Activated CD4-positive, alpha-beta T cell treated with anti-CD3 and anti-CD28 coated beads for 36 hours (primary cell): Measurements from ENCODE around the gene GRAMD4. TPM values are rescaled to one million over a fixed set of nuclear protein-coding genes. Genes with fewer than 3 reads are reported as not detected.
A peak's percentile ranks its signal among the peaks of the same experiment; 100 is the strongest.
"Not testable (repeated sequence)": the region's sequence is repeated elsewhere in the genome, so short reads cannot be mapped to it uniquely, and the experiment has no call there.

Experiments
- ATAC-seq: fragments of 200-7000 bp; cut with Tn5 transposase; one replicate; pipeline ENCODE4 v1.10.0; 2021; ENCODE audit warnings: mild to moderate bottlenecking, moderate library complexity
- CTCF ChIA-PET: fragments of 350-600 bp; sonication (Branson Sonifier 250); formaldehyde crosslinking; loops from one replicate; lab custom pipeline; 2021; ENCODE audit warnings: antibody characterized with exemption; lab: Charles Lee
- POLR2A ChIA-PET: fragments of 350-600 bp; sonication (Branson Sonifier 250); formaldehyde crosslinking; loops from one replicate; lab custom pipeline; 2021; ENCODE audit warnings: antibody characterized with exemption, inconsistent platforms; lab: Charles Lee
- DNase-seq: peaks from one replicate; pipeline ENCODE4 v3.0.0-alpha.2; 2020
- H3K27ac Mint-ChIP-seq: one replicate; pipeline ENCODE4 v1.8.0; 2021; ENCODE audit warnings: mixed read lengths
- H3K27me3 Mint-ChIP-seq: one replicate; pipeline ENCODE4 v1.8.0; 2021; ENCODE audit warnings: mixed read lengths
- H3K36me3 Mint-ChIP-seq: one replicate; pipeline ENCODE4 v1.8.0; 2021; ENCODE audit warnings: low read depth, mixed read lengths
- H3K4me1 Mint-ChIP-seq: one replicate; pipeline ENCODE4 v1.8.0; 2021; ENCODE audit warnings: mixed read lengths
- H3K4me3 Mint-ChIP-seq: one replicate; pipeline ENCODE4 v1.8.0; 2021; ENCODE audit warnings: mild to moderate bottlenecking, moderate library complexity, mixed read lengths
- H3K9me3 Mint-ChIP-seq: one replicate; pipeline ENCODE4 v1.8.0; 2021; ENCODE audit warnings: low read depth, mixed read lengths
- intact Hi-C, 2 experiments: fragments of 100-400 bp; cut with DNase I in 1 of 2; cut with micrococcal nuclease in 1 of 2; formaldehyde crosslinking; loops; one replicate each; pipeline versions ENCODE4 v1.14.2 to v1.15.1; 2022 to 2024; cut with DNase I, micrococcal nuclease
- total RNA-seq, 2 experiments: library from RNA; stranded (reverse); gene quantifications; one replicate each; pipeline ENCODE4 v1.2.3, GENCODE V29; 2021

The GRAMD4 gene
- total RNA-seq, 2 experiments from 2014 or later: 25.7 to 40.7 TPM

DNA sequence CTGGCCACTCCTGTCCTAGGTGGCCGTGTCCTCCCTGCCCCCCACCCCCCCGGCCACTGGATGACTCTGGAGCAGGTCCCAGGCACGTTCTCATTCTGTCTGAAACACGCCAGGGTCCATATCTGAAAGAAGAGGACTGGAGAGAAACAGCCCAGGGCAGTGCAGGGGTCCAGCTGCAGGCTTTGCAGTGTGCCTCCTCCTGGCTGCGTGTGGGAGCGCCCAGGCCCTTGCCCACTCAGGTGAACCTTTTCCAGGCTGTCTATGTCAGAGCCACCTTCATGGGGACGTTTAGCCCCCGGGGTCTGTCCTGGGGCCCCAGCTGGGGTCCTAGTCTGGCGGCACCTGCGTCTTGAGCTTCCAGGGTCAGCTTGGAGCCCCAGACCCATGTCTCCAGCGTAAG lies 15.6 kb downstream of the GRAMD4 start:
- ChIA-PET CTCF (no interaction called here), POLR2A (no interaction called here)
- no peaks in the 10 kb centered on the region for H3K27me3 Mint-ChIP-seq
- ATAC-seq (no peak), DNase-seq (no peak)
- peaks cover 3% of the 10 kb centered on the region for H3K4me1 Mint-ChIP-seq
- intact Hi-C loops: no loop called here
- H3K36me3 Mint-ChIP-seq: no peaks in the 10 kb centered on the region
- H3K4me3 Mint-ChIP-seq: no peak overlapping the region
- no peaks in the 10 kb centered on the region for H3K9me3 Mint-ChIP-seq
- H3K27ac Mint-ChIP-seq: no peak overlapping the region

DNA sequence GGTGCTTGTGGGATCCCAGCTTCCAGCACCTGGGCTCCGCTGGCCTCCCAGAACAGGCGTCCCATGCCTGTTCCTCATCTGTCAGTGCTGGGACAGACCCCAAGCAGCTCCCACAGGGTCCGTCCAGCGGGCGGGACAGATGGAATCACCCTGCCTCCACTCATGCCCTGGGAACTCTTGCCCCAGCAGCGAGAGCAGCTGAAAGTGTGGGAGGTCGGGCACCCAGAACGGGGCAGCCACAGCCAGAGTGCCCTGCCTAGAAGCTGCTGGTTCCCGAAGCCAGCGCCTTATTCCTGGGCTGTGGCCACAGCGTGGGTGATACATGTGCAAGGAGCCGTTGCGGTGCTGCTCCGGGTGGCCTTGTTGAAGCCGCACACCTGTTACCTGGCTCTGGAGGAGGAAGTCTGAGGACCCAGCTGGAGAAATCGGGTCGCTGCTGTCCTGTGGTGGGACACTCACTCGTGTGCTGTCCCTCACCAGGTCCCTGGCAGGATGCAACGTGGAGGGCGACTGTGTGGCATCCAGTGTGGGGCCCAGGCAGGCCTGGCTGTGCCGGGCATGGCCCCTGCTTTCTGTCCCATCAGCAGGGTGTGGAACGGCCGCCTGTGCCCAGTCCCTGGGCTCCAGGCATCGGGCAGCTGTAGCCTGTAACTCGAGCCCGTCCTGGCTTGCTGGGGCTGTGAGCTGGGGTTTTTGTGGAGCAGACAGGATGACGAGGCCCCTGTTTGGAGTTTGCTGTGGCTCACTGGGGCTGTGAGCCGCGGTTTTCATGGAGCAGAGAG lies 16.2 kb downstream of the GRAMD4 start:
- intact Hi-C loops: no loop called here
- POLR2A ChIA-PET: no interaction called here
- CTCF ChIA-PET: interaction anchor here (0.5 kb wide), 1 partner anchor 489 kb away, joined by 4 read pairs; no protein-coding TSS in a partner anchor
- Mint-ChIP-seq H3K27me3 (no peaks in the 10 kb centered on the region), H3K4me1 (peaks cover 3% of the 10 kb centered on the region), H3K36me3 (no peaks in the 10 kb centered on the region), H3K27ac (no peak overlapping the region), H3K4me3 (no peak overlapping the region), H3K9me3 (no peaks in the 10 kb centered on the region)
- ATAC-seq (no peak), DNase-seq (no peak)

DNA sequence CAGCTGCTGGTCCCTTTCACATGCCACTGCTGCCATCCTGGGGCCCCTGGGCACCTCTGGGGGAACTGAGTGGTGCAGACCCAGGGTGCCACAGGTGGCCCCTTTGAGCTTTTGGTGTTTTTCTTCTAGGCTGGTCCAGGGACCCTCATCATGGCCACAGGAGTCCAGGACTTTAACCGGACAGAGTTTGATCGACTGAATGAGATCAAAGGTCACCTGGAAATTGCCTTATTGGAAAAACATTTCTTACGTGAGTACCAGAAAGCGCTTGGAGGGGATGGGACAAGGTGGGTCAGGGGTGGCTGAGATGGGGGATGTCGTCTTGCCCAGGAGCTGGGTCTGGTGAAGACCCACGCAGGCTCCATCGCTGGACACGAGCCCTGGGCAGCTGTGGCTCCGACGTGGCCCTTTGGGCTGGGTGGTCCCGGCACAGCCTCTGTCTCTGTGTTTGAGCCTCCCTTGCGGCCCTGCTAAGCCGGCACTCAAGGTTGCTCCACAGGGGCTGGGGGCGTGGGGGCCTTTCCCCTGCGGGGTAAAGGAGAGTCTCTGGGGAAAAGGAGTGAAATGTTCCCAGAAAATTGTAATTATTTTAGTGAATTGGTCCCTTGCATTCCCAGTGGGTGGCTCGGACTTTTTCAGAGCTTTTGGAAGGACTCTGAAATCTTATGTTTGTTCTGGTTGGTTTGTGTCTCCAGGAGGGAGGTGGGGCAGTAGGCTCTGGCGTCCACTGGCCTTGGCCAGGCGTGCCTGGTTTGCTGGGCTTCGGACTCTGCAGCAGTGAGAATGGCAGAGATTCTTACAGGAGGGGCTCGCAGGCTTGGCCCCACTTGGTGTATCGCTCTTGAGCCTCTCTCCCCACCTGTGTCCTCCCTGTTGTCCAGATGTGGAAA lies 17.8 kb downstream of the GRAMD4 start:
- no peaks in the 10 kb centered on the region for H3K9me3 Mint-ChIP-seq
- H3K4me1 Mint-ChIP-seq: peaks cover 3% of the 10 kb centered on the region
- no peak for DNase-seq
- no peak overlapping the region for H3K4me3 Mint-ChIP-seq
- no peak for ATAC-seq
- no peaks in the 10 kb centered on the region for H3K27me3 Mint-ChIP-seq
- CTCF ChIA-PET: interaction anchor here (0.6 kb wide), 1 partner anchor 24 kb away, joined by 3 read pairs; no protein-coding TSS in a partner anchor
- POLR2A ChIA-PET: interaction anchor here (1.1 kb wide), 1 partner anchor 15 kb away, joined by 5 read pairs; no protein-coding TSS in a partner anchor
- H3K27ac Mint-ChIP-seq: no peak overlapping the region
- no peaks in the 10 kb centered on the region for H3K36me3 Mint-ChIP-seq
- intact Hi-C loops: no loop called here

DNA sequence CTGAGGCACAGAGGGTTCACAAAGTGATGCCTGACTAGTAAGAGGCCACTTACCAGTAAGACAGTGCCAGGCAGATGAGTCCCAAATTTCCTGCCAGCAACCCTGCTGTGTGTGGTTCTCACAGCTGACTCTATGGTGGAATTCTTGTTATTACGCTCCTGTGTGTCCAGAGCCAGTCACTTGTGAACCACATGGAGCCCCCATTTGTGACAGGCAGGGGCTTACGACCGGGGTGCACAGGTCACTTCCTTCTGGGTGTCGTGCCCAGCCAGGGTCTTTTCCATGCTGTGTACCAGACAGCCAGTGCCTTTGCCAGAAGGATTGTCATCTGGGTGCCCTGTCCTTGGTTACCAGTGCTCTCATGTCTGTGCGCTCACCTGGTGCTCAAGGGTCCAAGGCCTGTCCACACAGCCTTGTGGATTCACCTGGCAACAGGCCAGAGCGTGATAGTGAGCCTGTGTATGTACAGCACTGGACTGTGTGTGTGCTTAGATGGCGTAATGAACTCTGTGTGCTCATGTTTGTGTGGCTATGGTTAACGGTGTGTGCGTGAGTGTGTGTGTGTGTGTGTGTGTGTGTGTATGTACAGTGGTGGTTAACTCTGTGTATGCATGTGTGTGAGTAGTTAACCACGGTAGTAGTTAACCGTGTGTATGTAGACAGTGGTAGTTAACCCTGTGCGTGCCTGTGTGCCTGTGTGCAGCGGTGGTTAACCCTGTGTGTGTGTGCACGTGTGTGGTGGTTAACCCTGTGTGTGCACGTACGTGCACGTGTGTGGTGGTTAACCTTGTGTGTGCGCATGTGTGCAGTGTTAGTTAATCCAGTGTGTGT lies 18.6 kb downstream of the GRAMD4 start:
- no peaks in the 10 kb centered on the region for H3K9me3 Mint-ChIP-seq
- ATAC-seq (no peak), DNase-seq (no peak)
- intact Hi-C loops: no loop called here
- peaks cover 3% of the 10 kb centered on the region for H3K4me1 Mint-ChIP-seq
- ChIA-PET CTCF (no interaction called here), POLR2A (no interaction called here)
- no peaks in the 10 kb centered on the region for H3K27me3 Mint-ChIP-seq
- peak overlapping the region; percentile 47 for H3K27ac Mint-ChIP-seq
- H3K36me3 Mint-ChIP-seq: no peaks in the 10 kb centered on the region
- H3K4me3 Mint-ChIP-seq: no peak overlapping the region

DNA sequence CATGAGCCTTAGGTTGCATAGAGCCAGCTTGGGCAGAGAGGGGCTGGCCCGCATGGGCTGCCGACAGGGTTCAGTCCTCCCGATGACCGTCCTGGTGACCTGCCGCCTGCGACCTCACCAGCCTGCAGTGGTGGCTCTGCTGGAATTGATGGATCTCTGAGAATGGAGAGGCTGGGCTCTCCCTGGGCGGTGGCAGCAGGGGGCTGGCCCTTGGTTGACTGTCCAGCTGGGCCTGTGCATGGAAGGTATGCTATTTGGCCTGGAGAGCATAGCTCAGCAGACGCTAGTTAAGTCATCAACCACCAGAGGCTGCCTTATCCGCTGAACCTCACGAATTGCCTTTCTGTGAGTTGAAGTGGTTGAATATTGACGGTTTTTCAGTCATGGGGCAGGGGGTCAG lies 19.7 kb downstream of the GRAMD4 start:
- ATAC-seq (no peak), DNase-seq (no peak)
- Mint-ChIP-seq H3K9me3 (no peaks in the 10 kb centered on the region), H3K27ac (no peak overlapping the region), H3K4me3 (no peak overlapping the region), H3K27me3 (no peaks in the 10 kb centered on the region), H3K36me3 (no peaks in the 10 kb centered on the region), H3K4me1 (peaks cover 3% of the 10 kb centered on the region)
- intact Hi-C loops: no loop called here
- ChIA-PET POLR2A (no interaction called here), CTCF (no interaction called here)

DNA sequence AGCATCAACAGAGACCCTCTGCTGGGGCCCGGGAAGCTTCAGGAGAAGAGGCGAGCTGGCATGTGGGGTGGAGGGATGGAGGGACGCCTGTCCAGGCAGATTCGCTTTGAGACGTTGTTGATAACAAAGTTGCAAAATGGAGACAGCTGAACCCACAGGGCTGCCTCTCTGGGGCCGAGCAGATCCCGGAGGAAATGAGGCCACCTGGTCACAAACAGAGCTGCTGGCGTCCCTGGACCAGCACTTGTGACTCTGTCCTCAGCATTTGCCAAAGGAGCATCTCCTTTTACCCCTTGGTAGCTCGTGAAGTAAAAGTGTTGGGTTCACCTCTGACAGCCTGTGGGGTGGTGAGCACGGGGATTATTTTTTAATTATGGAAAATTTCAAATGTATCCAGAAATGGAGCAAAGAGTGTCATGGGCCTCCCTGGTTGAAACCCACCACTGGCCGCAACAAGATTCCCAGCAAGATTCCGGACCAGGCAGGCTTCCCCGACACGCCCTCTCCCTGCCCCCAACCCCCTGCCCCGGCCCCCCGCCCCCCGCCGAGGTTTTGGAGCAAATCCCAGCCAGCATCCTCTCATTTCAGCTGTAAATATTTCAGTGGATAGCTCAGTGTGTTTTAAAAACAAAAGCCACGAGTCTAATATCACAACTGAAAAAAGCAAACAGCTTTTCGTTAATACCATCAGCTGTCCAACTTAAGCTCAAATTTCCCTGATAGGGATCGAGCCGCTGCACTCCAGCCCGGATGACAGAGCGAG lies 20.3 kb downstream of the GRAMD4 start:
- no peaks in the 10 kb centered on the region for H3K27me3 Mint-ChIP-seq
- POLR2A ChIA-PET: no interaction called here
- H3K4me1 Mint-ChIP-seq: peaks cover 3% of the 10 kb centered on the region
- intact Hi-C loops: no loop called here
- DNase-seq (no peak), ATAC-seq (no peak)
- no peak overlapping the region for H3K27ac Mint-ChIP-seq
- no peak overlapping the region for H3K4me3 Mint-ChIP-seq
- CTCF ChIA-PET: no interaction called here
- H3K9me3 Mint-ChIP-seq: no peaks in the 10 kb centered on the region
- no peaks in the 10 kb centered on the region for H3K36me3 Mint-ChIP-seq

DNA sequence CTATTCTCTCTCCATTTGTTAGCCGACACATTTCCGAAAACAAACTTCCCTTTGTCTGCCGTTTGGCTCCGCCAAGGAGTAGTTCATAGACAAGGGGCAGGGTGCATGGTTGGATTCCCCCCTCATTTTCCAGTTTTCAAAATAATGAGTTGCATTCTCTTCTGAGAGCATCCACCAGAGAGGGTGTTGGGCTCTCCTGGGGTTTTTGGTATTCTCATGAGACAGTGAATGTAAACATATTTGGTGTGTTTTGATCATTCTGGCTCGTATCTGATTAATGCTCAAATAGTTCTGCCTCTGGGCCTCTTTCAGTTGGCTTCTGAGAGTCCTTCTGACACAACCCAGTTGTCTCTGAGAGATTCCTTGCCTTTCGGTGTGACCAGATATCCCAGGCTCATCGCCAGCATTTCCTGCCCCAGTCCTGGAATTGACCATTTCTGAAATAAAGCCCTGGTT lies 21.7 kb downstream of the GRAMD4 start:
- H3K4me1 Mint-ChIP-seq: peaks cover 3% of the 10 kb centered on the region
- DNase-seq (no peak), ATAC-seq (no peak)
- H3K27me3 Mint-ChIP-seq: no peaks in the 10 kb centered on the region
- H3K9me3 Mint-ChIP-seq: no peaks in the 10 kb centered on the region
- ChIA-PET CTCF (no interaction called here), POLR2A (no interaction called here)
- H3K27ac Mint-ChIP-seq: no peak overlapping the region
- no peaks in the 10 kb centered on the region for H3K36me3 Mint-ChIP-seq
- intact Hi-C loops: no loop called here
- no peak overlapping the region for H3K4me3 Mint-ChIP-seq

DNA sequence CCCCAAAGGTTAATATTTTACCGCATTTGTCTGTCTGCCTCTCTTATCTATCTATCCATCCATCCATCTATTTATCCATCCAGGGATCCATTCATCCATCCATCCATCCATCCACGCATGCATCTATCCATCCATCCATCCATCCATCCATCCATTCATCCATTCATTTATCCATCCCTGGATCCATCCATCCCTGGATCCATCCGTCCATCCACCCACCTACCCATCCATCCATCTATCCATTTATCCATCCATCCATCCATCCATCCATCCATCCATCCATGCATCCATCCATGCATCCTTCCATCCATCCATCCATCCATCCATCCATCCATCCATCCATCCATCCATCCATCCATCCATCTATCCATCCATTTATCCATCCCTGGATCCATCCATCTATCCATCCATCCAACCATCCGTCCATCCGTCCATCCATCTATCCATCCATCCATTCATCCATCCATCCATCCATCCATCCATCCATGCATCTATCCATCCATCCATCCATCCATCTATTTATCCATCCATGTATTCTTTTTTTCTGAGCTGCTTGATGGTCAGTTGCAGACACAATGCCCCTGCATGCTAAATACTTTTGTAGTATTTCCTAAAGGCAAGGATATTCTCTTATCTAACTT lies 22.8 kb downstream of the GRAMD4 start:
- H3K36me3 Mint-ChIP-seq, intact Hi-C loops, H3K4me3 Mint-ChIP-seq, H3K9me3 Mint-ChIP-seq, H3K27ac Mint-ChIP-seq, ATAC-seq, H3K4me1 Mint-ChIP-seq, DNase-seq, H3K27me3 Mint-ChIP-seq, POLR2A ChIA-PET: not testable (repeated sequence)
- CTCF ChIA-PET: interaction anchor here (0.7 kb wide), 1 partner anchor 239 kb away, joined by 3 read pairs; no protein-coding TSS in a partner anchor

DNA sequence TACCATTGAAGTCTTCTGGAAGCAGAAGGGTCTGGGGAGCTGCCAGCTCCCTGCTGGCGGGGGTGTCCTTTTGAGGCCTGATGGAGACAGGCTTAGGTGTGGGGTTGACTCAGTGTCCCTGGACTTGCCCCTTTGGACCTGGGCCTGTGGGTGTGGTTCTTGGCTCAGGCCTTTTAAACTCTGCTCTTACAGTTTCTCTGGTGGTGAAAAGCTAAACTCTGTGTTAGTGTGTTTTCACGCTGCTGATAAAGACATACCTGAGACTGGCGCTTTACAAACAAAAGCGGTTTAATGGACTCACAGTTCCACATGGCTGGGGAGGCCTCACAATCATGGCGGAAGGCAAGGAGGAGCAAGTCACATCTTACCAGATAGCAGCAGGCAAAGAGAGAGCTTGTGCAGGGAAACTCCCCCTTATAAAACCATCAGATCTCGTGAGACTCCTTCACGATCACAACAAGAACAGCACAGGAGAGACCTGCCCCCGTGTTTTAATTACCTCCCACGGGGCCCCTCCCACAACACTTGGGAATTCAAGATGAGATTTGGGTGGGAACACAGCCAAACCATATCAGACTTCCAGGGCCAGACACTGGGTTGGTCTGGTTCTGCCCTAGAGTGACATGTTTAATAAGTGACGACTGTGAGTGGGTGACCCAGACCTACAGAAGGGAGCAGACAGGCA lies 26.5 kb downstream of the GRAMD4 start:
- no peaks in the 10 kb centered on the region for H3K36me3 Mint-ChIP-seq
- H3K9me3 Mint-ChIP-seq: no peaks in the 10 kb centered on the region
- H3K4me1 Mint-ChIP-seq: peaks cover 2% of the 10 kb centered on the region
- CTCF ChIA-PET: interaction anchor here (1.2 kb wide), 1 partner anchor 83 kb away, joined by 3 read pairs; no protein-coding TSS in a partner anchor
- intact Hi-C loops: no loop called here
- ATAC-seq (no peak), DNase-seq (no peak)
- H3K27me3 Mint-ChIP-seq: no peaks in the 10 kb centered on the region
- POLR2A ChIA-PET: interaction anchor here (0.6 kb wide), 1 partner anchor 30 kb away, joined by 3 read pairs; no protein-coding TSS in a partner anchor
- H3K27ac Mint-ChIP-seq: no peak overlapping the region
- no peak overlapping the region for H3K4me3 Mint-ChIP-seq
